H4 (cell line): ENCODE measurements around the gene KCNJ4. TPM values are rescaled to one million over a fixed set of nuclear protein-coding genes. Genes with fewer than 3 reads are reported as not detected.
"Not testable (repeated sequence)": the region's sequence is repeated elsewhere in the genome, so short reads cannot be mapped to it uniquely, and the experiment has no call there.

ENCODE experiments used
- DNase-seq: peaks from one replicate; pipeline ENCODE4 v3.0.0-alpha.2; 2015; ENCODE audit warnings: low spot score
- total RNA-seq: library from RNA; depleted of rRNA; stranded (reverse); fragments of >200 nt; shearing (Covaris generic); gene quantifications from 2 replicates; pipeline ENCODE4 v1.2.3, GENCODE V29; 2014; rRNA removed

KCNJ4 gene
- total RNA-seq, 1 experiment from 2014 or later = 0.60 TPM

DNA sequence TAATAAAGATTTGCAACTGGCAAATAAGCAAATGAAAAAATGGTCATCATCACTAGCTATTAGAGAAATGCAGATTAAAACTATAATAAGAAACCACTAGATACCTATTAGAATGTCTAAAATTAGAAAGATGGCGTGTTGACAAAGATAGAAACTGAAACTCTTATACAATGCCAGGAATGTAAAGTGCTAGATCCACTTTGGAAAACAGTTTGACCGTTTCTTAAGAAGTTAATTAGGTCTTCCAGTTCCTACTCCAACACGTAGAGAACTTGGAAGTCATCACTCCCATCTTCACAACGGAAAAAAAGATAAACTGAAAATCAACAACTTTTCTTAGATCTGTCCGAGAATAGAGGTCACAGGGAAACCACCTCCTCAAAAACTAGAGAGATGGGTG lies 68.1 kb downstream of the KCNJ4 start:
- DNase-seq = not testable (repeated sequence)

DNA sequence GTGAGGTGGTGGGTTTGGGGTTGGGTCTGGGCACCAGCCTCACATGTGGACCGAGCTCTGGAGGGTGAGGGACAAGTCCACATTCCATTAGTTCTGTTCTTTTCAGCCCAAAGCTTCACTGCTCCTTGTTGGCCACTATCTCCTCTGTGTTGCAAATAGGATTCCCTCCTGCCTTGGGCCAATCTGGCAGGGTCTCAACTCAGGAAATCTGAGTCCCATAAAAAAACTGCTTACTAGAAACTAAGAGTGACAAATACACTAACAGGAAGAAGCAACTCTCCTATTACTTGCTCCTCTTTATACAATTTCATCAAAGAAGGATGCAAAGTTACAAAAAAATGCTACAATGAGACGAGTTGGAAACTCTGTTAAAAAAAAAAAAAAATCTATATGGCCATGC lies 71.6 kb downstream of the KCNJ4 start:
- no peak for DNase-seq

DNA sequence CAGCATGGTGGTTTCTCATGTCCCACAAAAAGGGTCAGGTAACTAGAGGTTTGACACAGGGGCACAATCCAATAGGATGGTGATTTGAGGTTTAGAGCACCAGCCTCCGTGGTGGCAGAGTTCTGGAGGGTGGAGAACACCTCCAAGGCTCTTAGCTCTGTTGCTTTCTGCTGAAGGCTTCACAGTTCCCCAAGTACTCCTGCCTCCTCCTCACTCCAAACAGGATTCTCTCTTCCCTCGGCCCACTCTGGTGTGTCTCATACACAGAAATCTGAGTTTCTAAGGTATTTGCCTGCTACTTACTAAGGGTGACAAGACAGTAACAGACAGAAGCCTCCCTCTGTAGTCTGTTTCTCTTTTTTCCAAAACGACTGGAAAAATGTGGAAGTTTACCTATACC lies 73.6 kb downstream of the KCNJ4 start:
- not testable (repeated sequence) for DNase-seq

Other genes with a start within 250 kb of the KCNJ4 start
- 46.6 and 62.1 TPM in 2 replicates for gene TMEM184B, start 182.2 kb downstream of the KCNJ4 start, total RNA-seq
- gene CSNK1E, start 137.8 kb downstream of the KCNJ4 start, total RNA-seq = 87.4 and 95.4 TPM in 2 replicates
- 52.2 and 72.8 TPM in 2 replicates for gene KDELR3, start 12.9 kb upstream of the KCNJ4 start, total RNA-seq
- 128 and 155 TPM in 2 replicates for gene DDX17, start 51.1 kb upstream of the KCNJ4 start, total RNA-seq
- 0.14 and 3.7 TPM in 2 replicates for gene DMC1, start 115.0 kb upstream of the KCNJ4 start, total RNA-seq
- 0.23 and 0.33 TPM in 2 replicates for gene FAM227A, start 201.2 kb upstream of the KCNJ4 start, total RNA-seq
- gene CBY1, start 201.4 kb upstream of the KCNJ4 start, total RNA-seq = 20.4 and 25.0 TPM in 2 replicates
- 90.7 and 97.3 TPM in 2 replicates for gene TOMM22, start 226.8 kb upstream of the KCNJ4 start, total RNA-seq
- 40.7 and 52.1 TPM in 2 replicates for gene JOSD1, start 245.7 kb upstream of the KCNJ4 start, total RNA-seq